GM19455 (cell line): ENCODE data around the gene FAM53B.

ENCODE experiments used
- ATAC-seq: cut with Tn5 transposase; IDR thresholded peaks from one replicate; pipeline ENCODE4 v1.9.1; 2021; ENCODE audit not compliant: unreplicated experiment

FAM53B gene

DNA sequence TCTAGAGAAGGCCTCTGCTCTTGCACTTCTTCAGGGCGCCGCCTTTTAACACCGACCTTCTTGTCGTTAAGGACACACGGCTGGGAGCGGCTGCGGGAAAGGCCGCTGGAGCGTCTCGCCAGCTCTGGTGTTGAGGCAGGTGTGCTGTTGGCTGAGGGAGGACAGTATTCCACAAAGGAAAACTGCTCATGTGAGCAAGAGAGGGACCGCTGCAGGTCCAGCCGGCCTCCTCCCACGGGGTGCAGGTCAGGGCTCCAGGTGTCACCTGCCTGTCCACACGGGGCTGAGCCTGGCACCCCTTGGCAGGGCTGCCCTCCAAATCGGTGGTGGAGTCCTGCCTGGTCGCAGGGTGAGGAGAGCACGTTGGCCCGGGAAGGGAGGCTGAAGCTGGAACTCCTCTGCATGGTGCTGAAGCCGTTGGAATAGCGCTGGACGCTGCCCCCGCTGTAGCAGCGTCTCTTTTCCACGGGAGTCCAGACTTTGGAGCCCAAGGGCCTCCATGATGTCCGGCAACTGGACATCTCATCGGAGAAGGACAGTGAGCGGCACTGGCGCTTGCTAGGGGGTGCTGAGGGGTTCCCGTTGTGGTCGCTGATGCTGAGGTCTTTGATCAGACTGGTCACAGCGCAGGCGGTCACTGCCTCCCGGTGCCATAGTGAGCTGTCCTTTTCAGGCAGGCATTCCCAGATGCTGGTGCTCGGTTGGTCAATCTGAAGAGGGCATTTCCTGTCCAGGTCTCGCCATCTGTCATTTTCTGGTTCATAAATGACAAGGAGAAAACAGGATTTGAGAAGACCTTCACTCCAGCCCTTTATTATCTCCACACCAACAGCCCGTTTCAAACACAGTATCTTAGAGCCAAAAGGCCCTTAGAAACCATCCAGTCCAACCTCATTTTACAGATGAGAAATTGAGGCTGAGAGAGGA, 62.3 kb downstream of the FAM53B start:
- no peak for ATAC-seq

- ATAC-seq: no peak
These were observed 63.1 kb downstream of the FAM53B start for GRCh38 chr10:124681091-124681490.

GRCh38 chr10:124680675-124681074, 63.5 kb downstream of the FAM53B start:
- no peak for ATAC-seq

DNA sequence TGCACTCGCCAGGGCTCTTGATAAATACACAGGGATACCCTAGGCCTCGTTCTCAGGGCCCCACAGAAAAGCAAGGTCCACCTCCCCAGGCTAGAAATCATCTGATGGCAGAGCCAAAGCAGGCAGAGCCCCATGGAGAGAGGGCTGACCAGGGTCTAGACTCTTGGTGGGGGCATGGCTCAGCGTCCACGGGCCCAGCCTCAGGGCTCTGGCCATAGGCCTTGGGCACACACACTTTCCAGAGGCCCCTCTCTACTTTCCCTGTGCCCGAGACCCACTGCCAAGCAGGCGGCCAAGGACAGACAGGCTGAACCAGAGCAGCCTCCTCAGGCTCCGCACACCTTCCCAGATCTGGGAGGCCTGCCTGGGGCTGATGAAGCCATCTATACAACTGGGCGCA, 64.8 kb downstream of the FAM53B start:
- no peak for ATAC-seq

DNA sequence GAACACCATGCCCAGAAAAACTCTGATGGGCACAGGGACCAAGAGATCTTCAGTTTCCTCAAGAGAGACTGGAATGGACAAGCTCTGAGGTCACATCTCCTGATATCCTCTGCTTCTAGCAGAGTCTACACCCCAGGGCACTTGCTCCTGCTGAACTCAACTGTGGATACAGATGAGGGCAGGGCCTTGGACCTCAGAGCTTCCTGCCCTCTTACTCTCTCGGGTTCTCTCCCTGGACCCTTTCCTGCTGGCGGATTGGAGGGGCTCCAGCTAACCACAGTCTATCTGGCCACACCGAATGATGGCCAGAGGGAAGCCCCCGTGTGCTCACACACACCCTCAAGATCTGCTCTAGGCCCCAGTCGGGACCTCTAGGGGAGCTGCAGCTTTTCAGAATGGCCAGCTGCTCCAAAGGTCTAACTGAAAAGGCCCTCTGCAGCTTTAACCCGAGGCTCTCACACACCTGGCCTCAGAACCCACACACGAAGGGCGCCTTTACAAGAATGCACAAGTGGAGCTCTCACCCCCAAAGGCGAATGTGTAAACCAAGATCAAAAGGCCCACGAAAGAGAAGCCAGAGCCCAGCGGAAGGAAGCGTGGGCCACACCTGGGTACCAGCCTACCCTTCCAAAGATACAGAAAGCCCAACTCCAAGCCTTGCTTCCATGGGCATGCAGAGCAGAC, 65.5 kb downstream of the FAM53B start:
- ATAC-seq: no peak

DNA sequence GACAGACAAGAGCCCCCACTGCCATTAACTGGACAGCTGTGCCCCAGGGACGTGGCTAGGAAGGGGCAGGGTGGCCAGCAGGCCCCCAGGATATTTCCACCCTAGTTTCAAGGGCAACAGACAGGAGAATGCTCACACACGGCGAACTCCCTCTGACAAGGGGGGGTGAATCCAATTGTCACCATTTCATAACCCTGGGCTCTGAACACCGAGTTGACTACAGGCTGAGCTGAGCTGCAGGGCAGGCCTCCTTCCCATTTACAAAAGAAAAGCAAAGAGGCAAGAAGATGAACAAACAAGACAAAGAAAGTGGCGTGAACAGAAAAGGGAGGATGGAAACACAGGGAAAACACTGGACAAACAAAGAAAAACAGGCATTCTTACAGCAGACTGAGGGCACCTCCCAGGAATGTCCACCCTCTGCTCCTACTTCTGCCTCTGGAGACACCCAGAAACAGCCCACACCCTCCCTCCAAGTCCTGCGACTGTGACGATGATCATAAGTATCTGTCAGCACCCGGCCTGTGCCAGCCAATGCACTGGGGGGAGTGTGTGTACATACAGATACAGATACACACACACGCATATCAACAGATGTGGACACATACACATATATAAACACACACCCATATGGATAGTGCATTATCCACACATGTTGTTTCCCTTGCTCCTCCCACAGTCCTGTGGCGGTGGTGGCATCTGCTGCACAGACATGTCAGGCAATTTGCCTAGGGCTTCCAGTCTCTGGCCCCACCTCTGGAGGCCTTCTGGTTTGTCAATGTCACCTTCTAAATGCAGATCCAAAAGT, 66.2 kb downstream of the FAM53B start:
- ATAC-seq: no peak

GRCh38 chr10:124677293-124677699, 66.9 kb downstream of the FAM53B start:
- no peak for ATAC-seq

DNA sequence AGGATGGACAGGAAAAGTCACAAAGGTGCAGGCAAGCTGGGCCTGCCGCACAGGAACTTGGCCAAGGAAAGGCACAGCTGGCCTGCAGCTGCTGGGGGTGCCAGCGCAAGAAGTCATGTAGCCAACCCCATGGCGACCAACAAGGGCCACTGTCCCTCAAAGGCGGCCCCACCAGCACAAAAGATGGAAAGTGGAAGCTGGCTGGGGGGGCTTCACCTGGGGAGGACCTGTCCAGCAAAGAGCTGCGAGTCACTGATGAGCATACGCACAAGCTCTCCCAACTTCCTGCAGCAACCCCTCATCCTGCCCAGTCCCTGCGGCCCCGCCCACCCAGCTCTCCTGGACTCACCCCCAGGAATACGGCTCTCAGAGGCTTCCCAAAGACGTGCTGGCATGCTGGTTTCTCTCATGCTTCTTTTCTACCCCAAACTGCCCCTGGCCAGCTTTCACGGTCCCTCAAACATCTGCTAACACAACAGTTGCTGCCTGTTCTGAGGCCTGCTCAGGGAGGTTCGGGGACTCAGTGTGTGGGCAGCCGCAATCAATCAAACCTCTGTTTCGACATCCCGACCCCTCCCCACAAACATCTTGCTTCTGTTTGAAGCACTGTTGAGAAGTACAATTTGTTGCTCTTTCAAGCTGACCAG, 67.6 kb downstream of the FAM53B start:
- ATAC-seq: no peak

- ATAC-seq: no peak
These were observed 68.4 kb downstream of the FAM53B start for GRCh38 chr10:124675824-124676223.

DNA sequence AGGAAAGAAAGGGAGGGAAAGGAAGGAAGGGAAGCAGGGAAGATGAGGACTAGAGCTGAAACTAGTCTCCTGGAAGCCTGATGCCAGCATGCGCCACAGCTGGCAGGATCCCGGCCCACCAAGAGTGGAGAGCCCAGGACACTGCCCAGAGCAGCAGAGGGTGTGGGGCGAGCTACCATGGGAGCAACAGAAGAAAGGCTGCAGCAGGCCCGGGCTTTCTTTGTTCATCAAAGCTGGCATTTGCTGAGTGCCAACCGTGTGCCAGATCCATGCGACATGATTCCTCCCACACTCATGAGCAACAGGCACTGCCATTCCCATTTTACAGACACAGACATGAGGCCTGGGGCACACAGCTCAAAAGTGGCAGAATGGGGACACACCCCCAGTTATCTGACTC, 68.9 kb downstream of the FAM53B start:
- no peak for ATAC-seq

DNA sequence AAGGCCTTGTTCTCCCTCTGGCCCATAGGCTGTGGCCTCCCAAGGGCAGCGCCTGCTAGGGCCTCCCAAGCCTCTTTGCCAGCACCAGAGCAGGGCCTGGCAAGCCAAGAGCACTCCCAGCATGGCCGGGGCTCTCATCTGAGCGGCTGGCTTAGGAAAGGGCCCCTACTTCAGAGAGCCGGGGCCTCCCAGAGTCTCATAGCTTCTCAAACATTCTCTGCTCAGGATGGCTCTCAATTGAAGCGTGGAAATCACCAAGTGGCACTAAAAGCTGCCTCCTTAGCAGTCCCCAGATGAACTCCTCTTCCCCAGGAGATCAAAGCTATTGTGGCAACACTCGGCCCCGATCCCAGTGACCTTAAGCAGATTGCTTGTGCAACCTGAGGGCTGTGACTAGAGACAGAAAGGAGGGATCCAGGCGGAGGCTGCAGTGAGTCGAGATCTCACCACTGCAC, 69.4 kb downstream of the FAM53B start:
- no peak for ATAC-seq

- no peak for ATAC-seq
These were observed 72.0 kb downstream of the FAM53B start for GRCh38 chr10:124672181-124672638.

DNA sequence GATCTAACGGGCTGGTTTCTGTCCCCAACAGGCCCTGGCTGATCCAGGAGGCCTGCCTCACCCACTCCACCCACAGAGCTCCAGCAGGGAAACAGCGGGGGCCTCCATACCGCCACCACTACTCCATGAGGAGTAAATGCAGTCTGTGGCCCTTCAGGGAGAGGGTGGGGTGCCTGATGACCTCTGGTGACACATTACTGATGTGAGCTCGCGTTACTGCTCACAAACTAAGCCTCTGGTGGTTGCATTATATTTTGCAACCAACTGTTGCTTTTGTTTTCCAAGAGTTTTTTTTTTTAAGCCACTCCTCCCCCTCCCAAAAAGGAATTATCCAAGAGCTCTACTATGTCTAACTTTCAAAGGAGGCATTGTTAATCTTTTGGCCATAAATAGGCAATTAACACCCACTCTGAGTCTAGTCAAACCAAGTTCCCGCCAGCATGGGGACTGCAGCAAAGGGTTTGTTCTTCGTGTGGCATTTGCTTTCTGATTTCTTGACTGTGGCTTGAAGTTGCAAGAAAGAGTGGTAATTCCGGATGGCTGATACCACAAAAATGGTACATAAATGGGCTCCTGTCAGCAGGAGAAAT, 72.6 kb downstream of the FAM53B start:
- no peak for ATAC-seq

DNA sequence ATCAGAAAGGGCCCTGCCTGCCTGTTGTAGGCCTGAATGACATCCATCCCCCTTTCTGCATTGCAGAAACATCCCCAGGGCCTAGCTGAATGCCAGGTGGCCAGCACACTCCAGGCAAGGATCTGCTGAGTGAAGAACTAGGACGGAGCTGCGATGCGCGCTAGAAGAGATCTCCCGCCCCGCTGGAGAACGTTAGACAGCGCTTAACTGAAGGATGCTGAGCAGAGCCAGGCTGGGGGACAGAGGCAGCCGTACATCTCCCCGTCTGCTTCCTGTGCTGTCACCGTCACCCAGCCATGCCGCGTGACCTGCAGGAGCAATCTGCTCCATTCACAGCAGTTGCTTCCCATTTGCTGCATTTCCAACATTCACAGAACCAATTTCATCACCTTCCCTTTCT, 73.3 kb downstream of the FAM53B start:
- ATAC-seq: no peak

DNA sequence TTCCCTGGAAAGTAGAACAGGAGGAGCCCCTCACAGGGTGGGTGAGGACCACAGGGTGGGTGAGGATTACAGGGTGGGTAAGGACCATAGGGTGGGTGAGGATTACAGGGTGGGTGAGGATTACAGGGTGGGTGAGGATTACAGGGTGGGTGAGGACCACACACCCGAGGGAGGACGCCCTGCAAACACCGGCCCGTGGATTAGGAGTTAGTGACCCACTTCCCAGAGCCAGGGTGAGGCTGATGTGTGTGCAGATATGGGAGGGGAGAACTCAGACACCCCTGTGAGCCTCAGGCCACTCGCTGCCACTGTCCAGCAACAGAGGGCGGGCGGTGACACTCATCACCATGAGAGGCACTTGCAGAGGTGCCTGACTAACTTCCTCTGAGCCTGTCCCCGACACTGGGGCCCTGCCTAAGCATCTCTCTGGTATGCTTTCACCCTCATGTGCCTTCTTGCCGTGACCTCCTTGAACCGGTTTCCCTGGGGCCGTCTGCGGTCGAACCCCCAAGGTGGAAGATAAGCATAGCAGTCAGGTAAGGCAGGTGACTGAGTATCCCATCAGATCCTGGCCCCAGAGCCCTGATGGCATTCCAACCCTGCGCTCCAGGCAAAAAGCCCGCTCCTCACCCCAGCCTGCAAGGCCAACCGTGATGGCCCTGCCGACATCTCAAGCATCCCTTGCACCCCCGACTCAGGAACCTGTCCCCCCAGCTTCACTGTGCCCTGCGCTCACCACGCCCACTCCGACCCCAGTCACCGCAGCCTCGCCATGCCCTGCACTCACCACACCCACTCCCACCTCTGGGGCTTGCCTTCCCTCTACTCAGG, 74.1 kb downstream of the FAM53B start:
- no peak for ATAC-seq

GRCh38 chr10:124669141-124669823, 74.9 kb downstream of the FAM53B start:
- no peak for ATAC-seq

DNA sequence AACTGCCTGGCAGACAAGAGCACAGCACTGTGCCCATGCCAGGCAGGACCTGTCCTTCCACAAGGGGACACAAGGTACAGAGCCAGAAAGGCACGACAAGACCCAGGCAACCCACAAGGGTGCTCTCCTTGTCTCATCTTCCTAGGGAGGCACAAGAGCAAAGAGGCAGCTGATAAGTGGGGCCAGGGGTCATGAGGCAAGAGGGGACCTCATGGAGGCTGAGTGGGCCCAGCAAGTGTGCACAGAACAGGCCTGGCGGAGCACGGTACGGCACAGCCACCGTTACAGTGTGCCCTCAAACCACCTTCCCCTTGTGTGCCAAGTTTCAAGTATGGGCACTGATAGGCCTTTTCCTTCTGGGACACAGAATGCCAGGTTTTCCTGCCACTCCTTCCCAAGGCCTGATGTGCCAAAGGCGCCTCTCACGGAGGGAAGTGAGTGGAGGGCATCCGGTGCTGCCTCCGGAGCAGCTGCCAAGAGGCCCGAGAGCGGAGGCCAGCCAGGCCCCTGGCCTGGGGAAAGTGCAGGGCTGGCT, 75.6 kb downstream of the FAM53B start:
- ATAC-seq: no peak

GRCh38 chr10:124667425-124668345, 76.5 kb downstream of the FAM53B start:
- no peak for ATAC-seq
